GM23338 (cell line): ENCODE measurements around the gene RET. TPM values are rescaled to one million over a fixed set of nuclear protein-coding genes. Genes with fewer than 3 reads are reported as not detected.

ENCODE experiments used
- ATAC-seq: fragments of 200-7000 bp; cut with Tn5 transposase; 3 replicates; pipeline ENCODE4 v1.9.1; 2020
- DNase-seq: peaks from one replicate; pipeline ENCODE4 v3.0.0-alpha.2; 2015; ENCODE audit warnings: low spot score
- H2AFZ ChIP-seq: fragments of 200-600 bp; sonication (generic); 2 replicates; pipeline ENCODE4 v1.8.0; 2016; ENCODE audit warnings: antibody characterized with exemption, mild to moderate bottlenecking, moderate library complexity
- H3F3A ChIP-seq: fragments of 200-600 bp; sonication (generic); replicated peaks from 2 replicates; pipeline ENCODE4 v1.8.0; 2017; ENCODE audit warnings: antibody characterized with exemption, mixed run types, low read depth
- H3K27ac ChIP-seq: fragments of 200-600 bp; sonication (generic); 2 replicates; pipeline ENCODE4 v1.6.1; 2016; ENCODE audit warnings: low read depth
- H3K27me3 ChIP-seq: fragments of 200-600 bp; sonication (generic); 2 replicates; pipeline ENCODE4 v1.8.0; 2016; ENCODE audit warnings: mild to moderate bottlenecking, mixed run types, moderate library complexity; ENCODE audit not compliant: insufficient read depth
- H3K36me3 ChIP-seq: fragments of 200-600 bp; sonication (generic); 2 replicates; pipeline ENCODE4 v1.8.0; 2016; ENCODE audit warnings: mild to moderate bottlenecking; ENCODE audit not compliant: insufficient read depth
- H3K4me1 ChIP-seq: fragments of 200-600 bp; sonication (generic); 2 replicates; pipeline ENCODE4 v1.8.0; 2016; ENCODE audit warnings: mild to moderate bottlenecking, moderate library complexity; ENCODE audit not compliant: insufficient read depth
- H3K4me2 ChIP-seq: fragments of 200-600 bp; sonication (generic); 2 replicates; pipeline ENCODE4 v1.7.1; 2017; ENCODE audit warnings: mixed run types
- H3K4me3 ChIP-seq: fragments of 200-600 bp; sonication (generic); 2 replicates; pipeline ENCODE4 v1.6.1; 2016; ENCODE audit warnings: mixed run types
- H3K79me2 ChIP-seq: fragments of 200-600 bp; sonication (generic); replicated peaks from 2 replicates; pipeline ENCODE4 v1.8.0; 2017; ENCODE audit warnings: mild to moderate bottlenecking; ENCODE audit not compliant: insufficient read depth
- H3K9me2 ChIP-seq: fragments of 200-600 bp; sonication (generic); 2 replicates; pipeline ENCODE4 v1.8.0; 2017; ENCODE audit not compliant: insufficient read depth
- H4K20me1 ChIP-seq: fragments of 200-600 bp; sonication (generic); replicated peaks from 2 replicates; pipeline ENCODE4 v1.8.0; 2017; ENCODE audit warnings: mild to moderate bottlenecking; ENCODE audit not compliant: insufficient read depth
- H3K27ac Mint-ChIP-seq: 2 replicates; pipeline ENCODE4 v1.8.0; 2020; ENCODE audit warnings: inconsistent platforms, mild to moderate bottlenecking, moderate library complexity, mixed read lengths
- H3K27me3 Mint-ChIP-seq: 3 replicates; pipeline ENCODE4 v1.8.0; 2022; ENCODE audit warnings: low read depth, mild to moderate bottlenecking, moderate library complexity, mixed read lengths, inconsistent platforms; ENCODE audit not compliant: insufficient read depth, poor library complexity
- H3K36me3 Mint-ChIP-seq: 3 replicates; pipeline ENCODE4 v1.8.0; 2021; ENCODE audit warnings: low read depth, mild to moderate bottlenecking, inconsistent platforms, moderate library complexity, mixed read lengths
- H3K4me1 Mint-ChIP-seq: 3 replicates; pipeline ENCODE4 v1.8.0; 2020; ENCODE audit warnings: mild to moderate bottlenecking, inconsistent platforms, mixed read lengths
- H3K4me3 Mint-ChIP-seq: 3 replicates; pipeline ENCODE4 v1.8.0; 2021; ENCODE audit warnings: moderate library complexity, mild to moderate bottlenecking, inconsistent platforms, mixed read lengths
- H3K9me3 Mint-ChIP-seq: 3 replicates; pipeline ENCODE4 v1.8.0; 2020; ENCODE audit warnings: moderate library complexity, mild to moderate bottlenecking, inconsistent platforms, mixed read lengths
- CREB1 ChIP-seq: fragments of 250-450 bp; sonication (Bioruptor Pico); IDR thresholded peaks from 2 replicates; pipeline ENCODE4 v1.5.0; 2020; ENCODE audit warnings: low read depth, mild to moderate bottlenecking, moderate library complexity
- EZH2 ChIP-seq: fragments of 200-600 bp; sonication (generic); IDR thresholded peaks from one replicate; pipeline ENCODE4 v1.8.0; 2017; ENCODE audit warnings: antibody characterized with exemption, mild to moderate bottlenecking, low read depth; ENCODE audit not compliant: unreplicated experiment
- EZH2phosphoT487 ChIP-seq: fragments of 200-600 bp; sonication (generic); IDR thresholded peaks from one replicate; pipeline ENCODE4 v1.8.1; 2018; ENCODE audit warnings: antibody characterized with exemption; ENCODE audit not compliant: unreplicated experiment
- JUNB ChIP-seq: IDR thresholded peaks from one replicate; pipeline ENCODE4 v1.6.1; 2016; ENCODE audit warnings: antibody characterized with exemption; ENCODE audit not compliant: unreplicated experiment
- NANOG ChIP-seq: IDR thresholded peaks from 2 replicates; pipeline ENCODE4 v1.6.1; 2016; ENCODE audit warnings: antibody characterized with exemption, borderline replicate concordance
- POLR2AphosphoS5 ChIP-seq: IDR thresholded peaks from 2 replicates; pipeline ENCODE4 v1.6.1; 2016; ENCODE audit warnings: antibody characterized with exemption, low read depth
- STAT1 ChIP-seq: IDR thresholded peaks from one replicate; pipeline ENCODE4 v1.6.1; 2016; ENCODE audit warnings: antibody characterized with exemption; ENCODE audit not compliant: unreplicated experiment
- ZNF114 ChIP-seq: fragments of 250-450 bp; sonication (Bioruptor Pico); IDR thresholded peaks from 2 replicates; pipeline ENCODE4 v1.5.0; 2020; ENCODE audit warnings: mild to moderate bottlenecking, moderate library complexity
- ZNF331 ChIP-seq: fragments of 250-450 bp; sonication (Bioruptor Pico); IDR thresholded peaks from 2 replicates; pipeline ENCODE4 v1.5.0; 2020; ENCODE audit warnings: low read depth, mild to moderate bottlenecking, moderate library complexity
- polyA plus RNA-seq: library from polyadenylated mRNA; unstranded; fragments of >200 nt; fragmentation: Nextera tagmentation; extraction: Ambion mirVana; gene quantifications from 2 replicates; pipeline ENCODE4 v1.2.1, GENCODE V29; 2016
- total RNA-seq: library from RNA; depleted of rRNA; stranded (reverse); fragments of >200 nt; shearing (Covaris generic); gene quantifications from 2 replicates; pipeline ENCODE4 v1.2.3, GENCODE V29; 2014
- TF ChIP-seq, protein P1 (sequence below), 2 experiments: fragments of 200-600 bp in 1 of 2; sonication (generic) in 1 of 2; conservative IDR thresholded peaks; 2 replicates each; pipeline versions ENCODE4 v1.5.1 to v1.6.1; 2016 to 2017; ENCODE audit warnings: antibody characterized with exemption in 2 of 2, low read depth in 2 of 2, mild to moderate bottlenecking in 2 of 2, moderate library complexity in 1 of 2
- TF ChIP-seq, protein P2 (sequence below): fragments of 250-450 bp; sonication (Bioruptor Pico); IDR thresholded peaks from 2 replicates; pipeline ENCODE4 v1.5.0; 2020; ENCODE audit warnings: mild to moderate bottlenecking, moderate library complexity
- TF ChIP-seq, protein P3 (sequence below): IDR thresholded peaks from one replicate; pipeline ENCODE4 v1.6.1; 2018; ENCODE audit warnings: antibody characterized with exemption; ENCODE audit not compliant: unreplicated experiment
- TF ChIP-seq, protein P4 (sequence below): IDR thresholded peaks from 2 replicates; pipeline ENCODE4 v1.6.1; 2016; ENCODE audit warnings: antibody characterized with exemption

The RET gene
- total and polyA plus RNA-seq, 2 experiments from 2014 or later = 5.5 to 9.8 TPM

- Mint-ChIP-seq H3K9me3 (no peaks in the 10 kb centered on the region), H3K4me1 (no peaks in the 10 kb centered on the region), H3K4me3 (no peak overlapping the region), H3K36me3 (no peaks in the 10 kb centered on the region), H3K27me3 (peaks cover 3% of the 10 kb centered on the region), H3K27ac (no peak overlapping the region)
- H3K27ac ChIP-seq = no peak overlapping the region
- no peaks in the 10 kb centered on the region for H3K79me2 ChIP-seq
- H2AFZ ChIP-seq = no peak overlapping the region
- no peaks in the 10 kb centered on the region for H3K4me1 ChIP-seq
- no peak overlapping the region for H3K4me3 ChIP-seq
- no peaks in the 10 kb centered on the region for H3K9me2 ChIP-seq
- TF ChIP-seq, protein P1, sequence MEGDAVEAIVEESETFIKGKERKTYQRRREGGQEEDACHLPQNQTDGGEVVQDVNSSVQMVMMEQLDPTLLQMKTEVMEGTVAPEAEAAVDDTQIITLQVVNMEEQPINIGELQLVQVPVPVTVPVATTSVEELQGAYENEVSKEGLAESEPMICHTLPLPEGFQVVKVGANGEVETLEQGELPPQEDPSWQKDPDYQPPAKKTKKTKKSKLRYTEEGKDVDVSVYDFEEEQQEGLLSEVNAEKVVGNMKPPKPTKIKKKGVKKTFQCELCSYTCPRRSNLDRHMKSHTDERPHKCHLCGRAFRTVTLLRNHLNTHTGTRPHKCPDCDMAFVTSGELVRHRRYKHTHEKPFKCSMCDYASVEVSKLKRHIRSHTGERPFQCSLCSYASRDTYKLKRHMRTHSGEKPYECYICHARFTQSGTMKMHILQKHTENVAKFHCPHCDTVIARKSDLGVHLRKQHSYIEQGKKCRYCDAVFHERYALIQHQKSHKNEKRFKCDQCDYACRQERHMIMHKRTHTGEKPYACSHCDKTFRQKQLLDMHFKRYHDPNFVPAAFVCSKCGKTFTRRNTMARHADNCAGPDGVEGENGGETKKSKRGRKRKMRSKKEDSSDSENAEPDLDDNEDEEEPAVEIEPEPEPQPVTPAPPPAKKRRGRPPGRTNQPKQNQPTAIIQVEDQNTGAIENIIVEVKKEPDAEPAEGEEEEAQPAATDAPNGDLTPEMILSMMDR (conservative IDR thresholded peaks at IDR 0.05; ENCODE audit: low read depth in 2 of 2) = no peak
- TF ChIP-seq EZH2phosphoT487 (no peak), CREB1 (CRISPR knock-in tag) (no peak), STAT1 (no peak), NANOG (no peak), EZH2 (no peak), ZNF114 (CRISPR knock-in tag) (no peak), POLR2AphosphoS5 (no peak), JUNB (no peak), ZNF331 (no peak)
- TF ChIP-seq, protein P2, sequence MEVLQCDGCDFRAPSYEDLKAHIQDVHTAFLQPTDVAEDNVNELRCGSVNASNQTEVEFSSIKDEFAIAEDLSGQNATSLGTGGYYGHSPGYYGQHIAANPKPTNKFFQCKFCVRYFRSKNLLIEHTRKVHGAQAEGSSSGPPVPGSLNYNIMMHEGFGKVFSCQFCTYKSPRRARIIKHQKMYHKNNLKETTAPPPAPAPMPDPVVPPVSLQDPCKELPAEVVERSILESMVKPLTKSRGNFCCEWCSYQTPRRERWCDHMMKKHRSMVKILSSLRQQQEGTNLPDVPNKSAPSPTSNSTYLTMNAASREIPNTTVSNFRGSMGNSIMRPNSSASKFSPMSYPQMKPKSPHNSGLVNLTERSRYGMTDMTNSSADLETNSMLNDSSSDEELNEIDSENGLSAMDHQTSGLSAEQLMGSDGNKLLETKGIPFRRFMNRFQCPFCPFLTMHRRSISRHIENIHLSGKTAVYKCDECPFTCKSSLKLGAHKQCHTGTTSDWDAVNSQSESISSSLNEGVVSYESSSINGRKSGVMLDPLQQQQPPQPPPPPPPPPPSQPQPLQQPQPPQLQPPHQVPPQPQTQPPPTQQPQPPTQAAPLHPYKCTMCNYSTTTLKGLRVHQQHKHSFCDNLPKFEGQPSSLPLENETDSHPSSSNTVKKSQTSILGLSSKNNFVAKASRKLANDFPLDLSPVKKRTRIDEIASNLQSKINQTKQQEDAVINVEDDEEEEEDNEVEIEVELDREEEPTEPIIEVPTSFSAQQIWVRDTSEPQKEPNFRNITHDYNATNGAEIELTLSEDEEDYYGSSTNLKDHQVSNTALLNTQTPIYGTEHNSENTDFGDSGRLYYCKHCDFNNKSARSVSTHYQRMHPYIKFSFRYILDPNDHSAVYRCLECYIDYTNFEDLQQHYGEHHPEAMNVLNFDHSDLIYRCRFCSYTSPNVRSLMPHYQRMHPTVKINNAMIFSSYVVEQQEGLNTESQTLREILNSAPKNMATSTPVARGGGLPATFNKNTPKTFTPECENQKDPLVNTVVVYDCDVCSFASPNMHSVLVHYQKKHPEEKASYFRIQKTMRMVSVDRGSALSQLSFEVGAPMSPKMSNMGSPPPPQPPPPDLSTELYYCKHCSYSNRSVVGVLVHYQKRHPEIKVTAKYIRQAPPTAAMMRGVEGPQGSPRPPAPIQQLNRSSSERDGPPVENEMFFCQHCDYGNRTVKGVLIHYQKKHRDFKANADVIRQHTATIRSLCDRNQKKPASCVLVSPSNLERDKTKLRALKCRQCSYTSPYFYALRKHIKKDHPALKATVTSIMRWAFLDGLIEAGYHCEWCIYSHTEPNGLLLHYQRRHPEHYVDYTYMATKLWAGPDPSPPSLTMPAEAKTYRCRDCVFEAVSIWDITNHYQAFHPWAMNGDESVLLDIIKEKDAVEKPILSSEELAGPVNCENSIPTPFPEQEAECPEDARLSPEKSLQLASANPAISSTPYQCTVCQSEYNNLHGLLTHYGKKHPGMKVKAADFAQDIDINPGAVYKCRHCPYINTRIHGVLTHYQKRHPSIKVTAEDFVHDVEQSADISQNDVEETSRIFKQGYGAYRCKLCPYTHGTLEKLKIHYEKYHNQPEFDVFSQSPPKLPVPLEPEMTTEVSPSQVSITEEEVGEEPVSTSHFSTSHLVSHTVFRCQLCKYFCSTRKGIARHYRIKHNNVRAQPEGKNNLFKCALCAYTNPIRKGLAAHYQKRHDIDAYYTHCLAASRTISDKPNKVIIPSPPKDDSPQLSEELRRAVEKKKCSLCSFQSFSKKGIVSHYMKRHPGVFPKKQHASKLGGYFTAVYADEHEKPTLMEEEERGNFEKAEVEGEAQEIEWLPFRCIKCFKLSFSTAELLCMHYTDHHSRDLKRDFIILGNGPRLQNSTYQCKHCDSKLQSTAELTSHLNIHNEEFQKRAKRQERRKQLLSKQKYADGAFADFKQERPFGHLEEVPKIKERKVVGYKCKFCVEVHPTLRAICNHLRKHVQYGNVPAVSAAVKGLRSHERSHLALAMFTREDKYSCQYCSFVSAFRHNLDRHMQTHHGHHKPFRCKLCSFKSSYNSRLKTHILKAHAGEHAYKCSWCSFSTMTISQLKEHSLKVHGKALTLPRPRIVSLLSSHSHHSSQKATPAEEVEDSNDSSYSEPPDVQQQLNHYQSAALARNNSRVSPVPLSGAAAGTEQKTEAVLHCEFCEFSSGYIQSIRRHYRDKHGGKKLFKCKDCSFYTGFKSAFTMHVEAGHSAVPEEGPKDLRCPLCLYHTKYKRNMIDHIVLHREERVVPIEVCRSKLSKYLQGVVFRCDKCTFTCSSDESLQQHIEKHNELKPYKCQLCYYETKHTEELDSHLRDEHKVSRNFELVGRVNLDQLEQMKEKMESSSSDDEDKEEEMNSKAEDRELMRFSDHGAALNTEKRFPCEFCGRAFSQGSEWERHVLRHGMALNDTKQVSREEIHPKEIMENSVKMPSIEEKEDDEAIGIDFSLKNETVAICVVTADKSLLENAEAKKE (CRISPR knock-in tag) = no peak
- TF ChIP-seq, protein P3, sequence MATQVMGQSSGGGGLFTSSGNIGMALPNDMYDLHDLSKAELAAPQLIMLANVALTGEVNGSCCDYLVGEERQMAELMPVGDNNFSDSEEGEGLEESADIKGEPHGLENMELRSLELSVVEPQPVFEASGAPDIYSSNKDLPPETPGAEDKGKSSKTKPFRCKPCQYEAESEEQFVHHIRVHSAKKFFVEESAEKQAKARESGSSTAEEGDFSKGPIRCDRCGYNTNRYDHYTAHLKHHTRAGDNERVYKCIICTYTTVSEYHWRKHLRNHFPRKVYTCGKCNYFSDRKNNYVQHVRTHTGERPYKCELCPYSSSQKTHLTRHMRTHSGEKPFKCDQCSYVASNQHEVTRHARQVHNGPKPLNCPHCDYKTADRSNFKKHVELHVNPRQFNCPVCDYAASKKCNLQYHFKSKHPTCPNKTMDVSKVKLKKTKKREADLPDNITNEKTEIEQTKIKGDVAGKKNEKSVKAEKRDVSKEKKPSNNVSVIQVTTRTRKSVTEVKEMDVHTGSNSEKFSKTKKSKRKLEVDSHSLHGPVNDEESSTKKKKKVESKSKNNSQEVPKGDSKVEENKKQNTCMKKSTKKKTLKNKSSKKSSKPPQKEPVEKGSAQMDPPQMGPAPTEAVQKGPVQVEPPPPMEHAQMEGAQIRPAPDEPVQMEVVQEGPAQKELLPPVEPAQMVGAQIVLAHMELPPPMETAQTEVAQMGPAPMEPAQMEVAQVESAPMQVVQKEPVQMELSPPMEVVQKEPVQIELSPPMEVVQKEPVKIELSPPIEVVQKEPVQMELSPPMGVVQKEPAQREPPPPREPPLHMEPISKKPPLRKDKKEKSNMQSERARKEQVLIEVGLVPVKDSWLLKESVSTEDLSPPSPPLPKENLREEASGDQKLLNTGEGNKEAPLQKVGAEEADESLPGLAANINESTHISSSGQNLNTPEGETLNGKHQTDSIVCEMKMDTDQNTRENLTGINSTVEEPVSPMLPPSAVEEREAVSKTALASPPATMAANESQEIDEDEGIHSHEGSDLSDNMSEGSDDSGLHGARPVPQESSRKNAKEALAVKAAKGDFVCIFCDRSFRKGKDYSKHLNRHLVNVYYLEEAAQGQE = no peak
- TF ChIP-seq, protein P4, sequence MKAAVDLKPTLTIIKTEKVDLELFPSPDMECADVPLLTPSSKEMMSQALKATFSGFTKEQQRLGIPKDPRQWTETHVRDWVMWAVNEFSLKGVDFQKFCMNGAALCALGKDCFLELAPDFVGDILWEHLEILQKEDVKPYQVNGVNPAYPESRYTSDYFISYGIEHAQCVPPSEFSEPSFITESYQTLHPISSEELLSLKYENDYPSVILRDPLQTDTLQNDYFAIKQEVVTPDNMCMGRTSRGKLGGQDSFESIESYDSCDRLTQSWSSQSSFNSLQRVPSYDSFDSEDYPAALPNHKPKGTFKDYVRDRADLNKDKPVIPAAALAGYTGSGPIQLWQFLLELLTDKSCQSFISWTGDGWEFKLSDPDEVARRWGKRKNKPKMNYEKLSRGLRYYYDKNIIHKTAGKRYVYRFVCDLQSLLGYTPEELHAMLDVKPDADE = no peak
- no peaks in the 10 kb centered on the region for H4K20me1 ChIP-seq
- no peak overlapping the region for H3K4me2 ChIP-seq
- no peaks in the 10 kb centered on the region; the same call in 1 of the 2 replicates for H3K36me3 ChIP-seq
- H3F3A ChIP-seq = no peaks in the 10 kb centered on the region
- H3K27me3 ChIP-seq = no peaks in the 10 kb centered on the region
- ATAC-seq (no peak), DNase-seq (no peak)
These were observed 47.2 kb downstream of the RET start for GRCh38 chr10:43124094-43124521.
